Activated effector memory CD4-positive, alpha-beta T cell treated with Interleukin-2 at 50 U/mL for 16 hours (primary cell): ENCODE results near the gene EYA4.
"Not testable (repeated sequence)": the region's sequence is repeated elsewhere in the genome, so short reads cannot be mapped to it uniquely, and the experiment has no call there.

Source experiments
- DNase-seq: peaks from one replicate; pipeline ENCODE4 v3.0.0-alpha.2; 2020

Gene EYA4

DNA sequence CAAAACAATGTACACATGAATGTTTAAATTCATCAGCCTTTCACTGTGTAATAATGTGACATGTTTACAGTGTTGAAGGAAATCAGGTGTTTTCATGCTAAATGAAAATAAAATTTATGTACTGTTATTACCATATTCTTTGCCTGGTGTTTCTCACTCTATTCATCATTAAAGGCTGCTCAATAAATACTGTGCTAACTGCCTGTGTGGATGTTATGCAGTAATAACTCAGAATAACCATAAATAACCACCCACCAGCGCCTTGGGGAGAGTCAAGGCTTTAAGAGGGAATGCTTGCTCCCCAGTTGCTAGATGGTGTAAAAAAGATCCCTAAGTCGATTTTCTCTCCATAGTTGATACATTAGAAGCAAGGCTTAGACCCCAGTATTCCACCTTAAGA is 299.9 kb downstream of the EYA4 start:
- DNase-seq: no peak

DNA sequence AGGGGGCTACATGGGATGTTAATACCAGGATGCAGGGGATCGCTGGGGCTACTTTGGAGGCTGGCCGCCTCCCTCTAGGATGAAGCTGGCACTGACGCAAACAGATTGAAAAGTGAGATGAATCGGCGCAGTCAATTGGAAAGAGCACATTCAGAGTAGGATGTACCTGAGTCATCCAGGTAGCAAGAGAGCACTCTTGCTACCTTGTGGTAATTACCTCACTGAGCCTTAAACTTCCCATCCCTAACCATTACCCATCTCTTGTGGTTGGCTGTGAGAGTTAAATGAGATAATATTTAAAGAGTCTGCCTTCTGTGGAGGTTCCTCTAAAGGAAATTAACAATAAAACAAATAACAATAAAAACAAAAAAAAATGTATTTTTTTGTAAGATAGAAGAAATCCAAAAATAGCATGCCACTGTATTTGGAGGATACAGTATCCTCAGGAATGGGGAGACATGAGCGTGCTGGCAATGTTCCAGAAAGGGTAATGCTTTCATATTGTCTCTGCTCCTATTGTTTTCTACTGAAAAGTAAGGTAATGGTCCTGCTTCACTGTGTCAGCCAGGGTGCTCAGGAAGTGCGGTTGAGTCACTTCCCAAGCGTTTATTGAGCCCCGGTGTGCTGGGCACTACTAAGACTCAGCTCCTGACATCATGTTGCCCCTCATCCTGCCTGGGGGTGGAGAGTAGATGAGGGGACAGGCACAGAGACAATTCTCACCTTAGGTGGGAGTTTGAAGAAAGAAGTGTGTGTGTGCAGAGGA is 301.1 kb downstream of the EYA4 start:
- no peak for DNase-seq

DNA sequence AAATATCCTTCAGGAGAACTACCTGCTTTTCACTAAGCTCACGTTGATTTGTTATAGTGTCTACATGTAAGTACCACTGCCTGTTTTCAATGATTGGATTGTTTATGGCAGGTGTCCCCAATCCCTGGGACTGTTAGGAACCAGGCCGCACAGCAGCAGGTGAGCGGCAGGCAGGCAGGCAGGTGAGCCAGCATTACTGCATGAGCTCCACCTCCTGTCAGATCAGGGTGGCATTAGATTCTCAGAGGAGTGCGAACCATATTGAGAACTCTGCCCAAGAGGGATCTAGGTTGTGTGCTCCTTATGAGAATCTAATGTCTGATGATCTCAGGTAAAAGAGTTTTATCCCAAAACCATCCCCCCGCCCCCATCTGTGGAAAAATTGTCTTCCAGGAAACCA is 303.3 kb downstream of the EYA4 start:
- DNase-seq: no peak

DNA sequence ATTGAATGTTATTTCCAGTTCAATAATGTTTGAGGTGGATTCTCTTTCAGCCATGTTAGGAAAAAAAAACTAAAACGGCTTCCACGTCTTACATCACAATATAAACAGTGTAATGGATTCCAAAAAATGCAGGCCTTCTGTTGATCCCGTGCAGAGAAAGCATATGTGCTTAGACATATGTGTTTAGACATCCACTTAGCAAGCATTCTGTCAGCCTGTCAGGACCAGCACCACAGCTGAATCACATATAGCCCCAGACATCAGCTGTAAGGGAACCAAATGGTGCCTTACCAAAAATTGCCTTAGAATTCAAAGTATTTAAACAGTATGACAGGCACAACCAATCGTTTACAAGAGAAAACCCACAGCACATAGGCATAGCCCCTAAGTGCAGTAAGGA is 304.9 kb downstream of the EYA4 start:
- DNase-seq: no peak

DNA sequence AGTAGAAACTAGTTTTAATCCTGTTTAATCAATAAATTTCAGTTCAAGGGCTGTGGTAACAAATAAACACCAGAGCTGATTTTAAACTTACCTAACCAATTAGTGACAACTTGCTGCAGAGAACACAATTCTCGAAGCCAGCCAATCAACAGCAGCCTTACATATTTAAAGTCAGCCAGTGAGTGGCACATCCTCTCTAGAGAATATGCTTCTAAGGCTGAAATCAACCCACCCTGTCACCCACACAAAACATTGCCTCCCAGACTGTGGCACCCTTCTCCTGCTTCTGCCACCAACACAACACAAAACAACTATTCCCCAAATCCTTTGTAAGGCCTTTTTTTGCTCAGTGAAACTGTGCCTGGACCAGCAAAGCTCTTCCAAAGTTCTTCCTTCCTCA is 306.0 kb downstream of the EYA4 start:
- no peak for DNase-seq

DNA sequence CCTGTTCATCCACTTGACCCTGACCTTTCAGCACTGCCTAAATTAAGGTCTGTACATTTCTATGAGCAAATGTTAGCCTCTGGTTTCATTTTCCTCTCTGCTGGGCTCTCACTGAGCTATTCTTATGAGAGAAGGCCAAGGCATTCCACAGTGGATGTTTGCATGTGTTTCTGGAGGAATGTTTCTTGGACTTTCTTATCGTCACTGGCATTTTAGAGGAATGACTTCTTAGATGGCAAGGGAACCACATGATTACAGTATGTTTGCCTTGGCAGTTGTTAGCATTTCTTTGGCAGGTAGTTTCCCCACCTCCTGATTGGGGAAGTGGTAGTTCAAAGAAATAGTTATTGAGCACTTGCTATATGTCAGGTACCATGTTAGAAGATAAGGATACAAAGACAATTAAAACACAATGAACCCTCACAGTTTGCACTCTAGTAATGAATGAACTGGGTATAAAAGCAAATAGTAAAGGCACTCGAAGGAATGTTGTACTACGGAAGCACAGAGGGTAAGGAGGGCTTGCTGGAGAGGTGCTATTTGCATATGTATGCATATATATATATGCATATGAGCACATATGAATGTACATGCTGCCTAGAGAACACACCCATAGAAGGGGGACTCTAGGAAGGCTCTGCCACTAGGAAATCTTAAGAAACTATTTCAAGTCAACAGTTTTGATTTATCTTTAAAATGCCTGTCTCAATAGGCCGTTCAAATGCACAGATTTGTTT is 307.4 kb downstream of the EYA4 start:
- DNase-seq: no peak

DNA sequence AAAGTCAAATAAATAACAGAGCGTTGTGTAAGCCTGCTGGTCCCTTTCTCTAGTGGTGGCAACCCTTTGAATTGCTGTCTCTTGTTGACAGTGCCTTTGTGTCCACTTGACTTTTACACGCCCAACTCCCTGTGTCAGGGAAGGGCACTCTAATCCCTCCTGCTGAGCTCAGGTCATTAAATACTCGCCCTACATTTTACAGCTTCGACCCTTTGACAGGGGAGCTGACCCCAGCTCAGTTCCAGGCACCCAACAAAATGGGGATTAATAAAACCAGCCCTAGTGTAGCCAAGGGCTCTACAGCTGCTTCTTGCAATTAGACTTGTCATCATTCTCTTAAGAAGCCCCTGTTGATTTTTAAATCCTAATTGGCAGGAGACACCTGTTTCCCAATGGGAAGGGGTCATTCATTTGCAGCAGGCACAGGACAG is 308.2 kb downstream of the EYA4 start:
- no peak for DNase-seq

DNA sequence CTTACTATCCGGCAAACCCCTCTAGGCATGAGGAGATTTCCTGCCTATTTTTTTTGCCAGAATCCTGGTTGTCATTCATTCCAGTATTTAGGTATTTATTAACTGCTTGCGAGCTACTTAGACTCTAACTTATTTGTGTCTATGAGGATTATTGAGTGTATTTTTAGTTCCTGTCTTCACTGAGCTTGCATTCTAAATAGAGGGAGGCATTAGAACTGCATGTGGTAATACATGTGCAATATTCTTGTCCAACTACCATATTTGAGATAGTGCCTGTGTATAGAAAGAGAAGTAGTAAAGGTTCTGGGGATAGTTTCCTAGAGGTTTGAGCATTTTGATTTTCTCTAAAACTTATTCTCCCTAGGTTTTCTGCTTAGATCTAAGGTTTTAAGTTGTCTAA is 308.9 kb downstream of the EYA4 start:
- no peak for DNase-seq

DNA sequence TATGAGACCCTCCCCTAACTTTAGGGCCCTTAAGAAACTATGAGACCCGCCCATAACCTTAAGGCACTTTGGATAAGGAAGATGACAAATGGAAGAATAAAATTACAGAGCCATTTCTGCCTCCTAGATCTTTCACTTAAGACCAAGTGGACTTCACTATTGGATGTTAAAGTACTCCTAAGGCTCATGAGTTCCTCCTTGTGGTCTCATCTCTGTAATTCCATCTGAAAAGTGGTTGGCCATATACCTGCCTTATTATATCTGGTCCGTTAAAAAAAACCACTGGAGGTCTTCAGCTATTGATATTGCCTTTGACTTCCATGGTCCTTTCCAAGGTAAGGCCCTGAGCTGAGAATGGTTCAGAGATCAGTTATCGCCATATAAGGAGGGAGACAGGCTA is 310.3 kb downstream of the EYA4 start:
- DNase-seq: no peak

DNA sequence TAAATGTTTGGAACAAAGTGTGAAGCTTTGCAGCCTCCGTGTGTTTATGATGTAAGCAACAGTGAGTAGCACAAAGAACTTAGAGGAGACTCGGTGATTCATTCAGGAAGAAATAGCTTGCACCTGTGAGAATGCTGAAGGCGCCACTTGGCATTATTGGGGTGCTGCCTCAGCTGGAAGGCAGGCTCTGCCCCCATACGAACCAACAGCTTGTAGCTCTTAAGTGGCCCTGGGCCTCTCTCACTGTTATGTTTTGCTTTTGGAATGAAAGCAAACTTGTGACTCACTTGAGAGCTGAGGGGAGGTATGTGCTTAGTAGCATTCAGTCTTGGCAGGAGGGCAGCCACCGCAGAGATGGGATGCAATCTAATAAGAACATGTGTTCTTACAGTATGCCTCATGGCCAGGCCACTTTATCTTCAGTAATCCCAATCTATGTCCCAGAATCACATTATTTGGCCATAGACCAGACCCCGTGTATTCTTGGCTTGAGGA is 310.7 kb downstream of the EYA4 start:
- DNase-seq: no peak

DNA sequence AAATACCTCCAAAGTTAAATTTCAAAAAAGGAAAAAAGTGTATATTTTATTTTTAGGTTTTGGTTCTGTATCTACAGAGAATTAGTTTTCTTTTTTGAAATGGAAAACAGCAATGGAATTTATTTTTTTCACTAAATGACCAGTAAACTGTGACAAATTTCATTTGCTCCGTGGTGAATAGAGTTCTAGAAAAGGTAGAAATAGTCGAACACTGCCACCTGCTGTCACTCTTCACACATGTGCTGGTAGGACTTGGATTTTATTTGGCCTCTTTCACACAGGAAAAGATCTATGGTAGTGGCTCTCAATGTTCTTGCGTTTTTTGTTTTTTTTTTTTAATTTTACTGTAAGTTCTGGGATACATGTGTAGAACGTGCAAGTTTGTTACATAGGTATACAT is 312.5 kb downstream of the EYA4 start:
- DNase-seq: no peak

DNA sequence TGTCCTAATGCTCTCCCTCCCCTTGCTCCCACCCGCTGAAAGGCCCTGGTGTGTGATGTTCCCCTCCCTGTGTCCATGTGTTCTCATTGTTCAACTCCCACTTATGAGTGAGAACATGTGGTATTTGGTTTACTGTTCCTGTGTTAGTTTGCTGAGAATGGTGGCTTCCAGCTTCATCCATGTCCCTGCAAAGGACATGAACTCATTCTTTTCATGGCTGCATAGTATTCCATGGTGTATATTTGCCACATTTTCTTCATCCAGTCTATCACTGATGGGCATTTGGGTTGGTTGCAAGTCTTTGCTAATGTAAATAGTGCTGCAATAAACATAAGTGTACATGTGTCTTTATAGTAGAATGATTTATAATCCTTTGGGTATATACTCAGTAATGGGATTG is 313.0 kb downstream of the EYA4 start:
- not testable (repeated sequence) for DNase-seq

DNA sequence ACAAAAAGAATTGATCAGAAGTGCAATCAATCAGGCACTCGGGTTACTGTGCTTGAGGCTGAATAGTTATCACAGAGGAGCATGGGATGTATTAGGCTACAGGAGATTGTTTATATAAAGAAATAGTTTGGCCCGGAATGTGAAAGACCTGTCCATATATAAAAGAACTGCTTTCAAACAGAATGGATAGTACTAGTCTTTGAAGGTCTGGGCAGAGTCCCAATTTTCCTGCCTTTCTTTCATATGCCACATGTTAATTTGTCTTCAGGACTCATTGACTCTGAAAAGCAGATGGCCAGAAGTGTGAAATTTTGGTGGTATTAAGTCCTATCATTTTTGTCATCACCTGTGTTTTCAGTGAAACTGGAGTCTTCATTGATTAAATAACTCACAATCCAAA is 314.5 kb downstream of the EYA4 start:
- no peak for DNase-seq

DNA sequence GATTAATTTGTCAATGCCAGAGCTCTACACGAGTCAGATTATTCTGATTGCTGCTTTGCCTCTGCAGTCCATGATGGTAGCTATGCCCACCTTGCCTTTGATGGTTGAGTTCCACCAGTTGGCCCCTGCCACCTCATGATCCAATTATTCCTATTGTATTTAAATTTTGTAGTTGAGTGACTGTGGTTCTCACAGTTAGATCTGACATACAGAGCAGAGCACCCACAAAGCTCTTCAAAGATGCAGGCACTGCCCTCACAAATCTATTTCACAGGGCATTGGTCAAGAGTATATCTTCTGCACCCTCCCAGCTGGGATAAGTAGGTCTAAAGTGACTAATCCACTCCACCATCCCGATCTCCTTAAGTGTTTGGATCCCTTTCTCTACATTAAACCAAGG is 318.8 kb downstream of the EYA4 start:
- DNase-seq: no peak

DNA sequence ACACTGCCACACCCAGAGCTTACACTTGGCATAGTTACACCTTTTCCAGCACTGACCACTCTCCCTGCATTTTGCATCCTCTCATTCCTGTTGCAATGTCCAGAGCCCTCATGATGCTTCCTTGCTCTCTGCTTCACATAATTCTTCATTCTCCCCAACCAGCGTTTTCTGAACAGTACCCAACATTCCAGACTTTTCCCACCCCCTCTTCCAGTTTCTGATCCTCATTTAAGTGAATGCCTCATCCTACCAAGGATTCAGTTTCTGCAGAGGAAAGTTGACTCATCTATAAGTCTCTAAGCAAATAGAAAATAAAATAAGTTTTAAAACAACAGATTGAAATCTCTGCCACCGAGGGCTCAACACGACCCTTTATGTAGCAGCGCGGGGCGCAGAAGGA is 326.5 kb downstream of the EYA4 start:
- no peak for DNase-seq

DNA sequence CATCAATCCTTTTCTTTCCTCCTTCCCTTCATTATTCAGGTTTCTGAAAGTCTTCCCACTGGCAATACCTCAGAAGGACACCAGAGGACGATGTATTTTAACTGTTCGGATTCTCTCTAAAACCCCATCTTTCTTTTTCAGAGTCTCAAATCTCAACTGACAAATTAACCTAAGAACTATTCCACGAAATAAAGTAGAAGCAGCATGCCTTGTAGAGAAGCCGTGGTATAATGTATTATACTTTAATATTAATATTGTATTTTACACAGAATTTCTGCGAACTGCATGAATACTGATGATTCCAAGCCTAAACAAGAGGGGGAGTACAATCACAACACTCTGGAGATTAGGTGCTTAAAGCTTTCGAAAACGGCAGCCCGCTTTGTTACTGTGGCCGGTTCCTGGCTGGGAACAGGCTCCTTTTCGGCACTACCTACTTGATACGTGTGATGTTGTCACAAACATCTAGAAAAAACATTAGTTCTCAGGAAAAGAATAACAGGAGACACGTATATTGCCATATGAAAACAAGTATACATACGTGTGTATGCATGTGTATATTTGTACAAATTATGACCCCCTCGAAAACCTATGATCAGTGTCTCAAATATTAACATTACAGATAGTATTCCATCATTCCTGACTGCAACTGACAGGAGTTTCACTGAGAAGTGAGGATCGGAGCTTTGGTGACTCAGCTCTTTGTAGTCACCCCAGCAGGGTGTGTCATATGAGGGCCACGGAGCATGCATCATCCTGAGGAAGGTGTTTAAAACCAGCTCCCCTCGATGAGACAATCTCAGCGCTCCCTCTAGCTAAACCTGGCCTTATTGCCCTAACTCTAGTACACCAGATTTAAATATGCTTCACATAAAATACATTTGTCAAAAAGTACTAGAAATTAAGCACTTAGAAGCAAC is 328.1 kb downstream of the EYA4 start:
- DNase-seq: no peak

DNA sequence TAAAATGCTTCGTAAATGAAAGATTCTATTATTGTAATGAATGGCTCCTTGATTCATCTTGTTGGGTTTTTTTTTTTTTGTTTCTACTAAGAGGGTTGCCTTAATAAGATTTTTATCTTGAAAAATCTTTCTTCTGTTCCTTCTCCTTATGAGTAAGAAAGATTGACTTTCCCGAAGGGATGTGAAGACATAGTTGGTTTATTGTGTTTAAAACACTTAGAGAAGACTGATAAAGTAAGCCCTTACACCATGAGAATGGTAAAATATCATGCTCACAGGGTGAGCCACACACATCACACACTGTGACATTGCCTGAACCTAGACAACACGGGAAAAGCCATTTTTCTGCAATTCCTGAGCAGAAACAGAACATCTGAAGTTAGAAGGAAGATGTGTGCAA is 330.5 kb downstream of the EYA4 start:
- no peak for DNase-seq

DNA sequence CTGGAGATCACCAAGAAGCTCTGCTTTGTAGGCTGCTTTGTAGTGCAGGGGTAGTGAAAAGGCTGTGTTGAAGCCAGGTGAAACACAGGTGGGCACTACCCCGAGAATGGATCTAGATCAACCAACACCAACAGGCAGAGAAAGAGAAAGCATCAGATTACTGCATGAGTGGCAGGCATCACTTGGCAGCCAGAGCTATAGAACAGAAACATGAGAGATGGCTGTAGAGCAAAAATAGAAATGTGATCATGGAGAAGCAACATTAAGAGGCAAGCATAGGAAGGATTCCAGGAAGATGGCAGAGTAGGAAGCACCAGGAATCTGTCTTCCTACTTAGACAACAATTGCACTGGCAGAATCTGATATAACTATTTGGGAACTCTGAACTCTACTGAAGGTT is 336.7 kb downstream of the EYA4 start:
- no peak for DNase-seq
